Stimulated activated effector memory CD8-positive, alpha-beta T cell treated with anti-CD3 and anti-CD28 coated beads, Interleukin-12 subunit alpha, Interleukin-12 subunit beta, amount 100 ng/mL, for 72 hours (primary cell): ENCODE measurements around the gene STK32B.
"Not testable (repeated sequence)": the region's sequence is repeated elsewhere in the genome, so short reads cannot be mapped to it uniquely, and the experiment has no call there.

Source experiments
- ATAC-seq: fragments of 150-1000 bp; cut with Tn5 transposase; 2 replicates; pipeline ENCODE4 v1.10.0; 2021
- DNase-seq, 2 donors: peaks; one replicate each; pipeline ENCODE4 v3.0.0; 2021 to 2022; ENCODE audit warnings: low spot score in 2 of 2
- H3K27ac Mint-ChIP-seq: one replicate; pipeline ENCODE4 v1.8.0; 2022; ENCODE audit warnings: mild to moderate bottlenecking, mixed read lengths
- H3K36me3 Mint-ChIP-seq: one replicate; pipeline ENCODE4 v1.8.0; 2022; ENCODE audit warnings: mild to moderate bottlenecking, mixed read lengths
- H3K4me1 Mint-ChIP-seq: one replicate; pipeline ENCODE4 v1.8.0; 2022; ENCODE audit warnings: mixed read lengths
- H3K4me3 Mint-ChIP-seq: one replicate; pipeline ENCODE4 v1.8.0; 2022; ENCODE audit warnings: mild to moderate bottlenecking, mixed read lengths
- H3K9me3 Mint-ChIP-seq: one replicate; pipeline ENCODE4 v1.8.0; 2022; ENCODE audit warnings: mixed read lengths

The STK32B gene

GRCh38 chr4:5284517-5284916, 233.2 kb downstream of the STK32B start:
- Mint-ChIP-seq H3K4me3 (no peak overlapping the region), H3K27ac (no peak overlapping the region), H3K36me3 (no peaks in the 10 kb centered on the region), H3K4me1 (peaks cover 7% of the 10 kb centered on the region), H3K9me3 (no peaks in the 10 kb centered on the region)
- DNase-seq, result no peak
- ATAC-seq, result no peak

GRCh38 chr4:5292101-5292500, 240.8 kb downstream of the STK32B start:
- no peak overlapping the region for H3K4me3 Mint-ChIP-seq
- DNase-seq, result no peak
- no peak overlapping the region for H3K27ac Mint-ChIP-seq
- peaks cover 5% of the 10 kb centered on the region for H3K9me3 Mint-ChIP-seq
- no peaks in the 10 kb centered on the region for H3K36me3 Mint-ChIP-seq
- no peak for ATAC-seq
- H3K4me1 Mint-ChIP-seq, result no peaks in the 10 kb centered on the region

- not testable (repeated sequence) for ATAC-seq, H3K4me3 Mint-ChIP-seq, H3K36me3 Mint-ChIP-seq, H3K9me3 Mint-ChIP-seq, DNase-seq, H3K27ac Mint-ChIP-seq, H3K4me1 Mint-ChIP-seq
Measured at GRCh38 chr4:5298000-5298787, 246.9 kb downstream of the STK32B start.

DNA sequence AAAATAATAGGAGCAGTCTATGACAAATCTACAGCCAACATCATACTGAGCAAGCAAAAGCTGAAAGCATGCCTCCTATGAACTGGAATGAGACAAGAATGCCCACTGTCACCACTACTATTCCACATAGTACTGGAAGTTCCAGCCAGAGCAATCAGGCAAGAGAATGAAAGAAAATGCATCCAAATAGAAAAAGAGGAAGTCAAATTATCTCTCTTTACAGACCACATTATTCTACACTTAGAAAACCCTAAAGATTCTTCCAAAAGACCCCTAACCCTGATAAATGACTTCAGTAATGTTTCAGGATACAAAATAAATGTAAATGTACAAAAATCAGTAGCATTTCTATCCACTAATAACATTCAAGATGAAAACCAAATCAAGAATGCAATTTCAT, 249.0 kb downstream of the STK32B start:
- H3K4me3 Mint-ChIP-seq, result no peak overlapping the region
- peaks cover 7% of the 10 kb centered on the region for H3K9me3 Mint-ChIP-seq
- no peak for ATAC-seq

DNA sequence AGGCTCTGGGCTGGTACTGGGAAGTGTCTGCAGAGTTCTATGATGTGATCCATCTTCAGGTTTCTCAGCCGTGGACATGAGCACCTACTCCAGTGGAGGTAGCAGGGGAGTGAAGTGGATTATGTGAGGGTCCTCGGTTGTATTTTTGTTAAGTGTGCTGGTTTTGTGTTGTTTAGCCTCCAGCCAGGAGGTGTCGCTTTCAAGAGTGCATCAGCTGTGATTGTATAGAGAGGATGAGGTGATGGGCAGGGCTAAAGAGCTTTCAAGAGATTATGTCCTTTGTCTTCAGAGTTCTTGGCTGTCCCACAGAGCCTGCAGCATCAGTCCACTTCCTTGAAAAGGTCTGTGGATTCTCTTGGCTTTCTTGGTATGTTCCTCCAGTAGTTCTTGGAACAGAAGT, 256.6 kb downstream of the STK32B start:
- Mint-ChIP-seq H3K4me3 (no peak overlapping the region), H3K36me3 (no peaks in the 10 kb centered on the region), H3K9me3 (peaks cover 2% of the 10 kb centered on the region), H3K27ac (no peak overlapping the region), H3K4me1 (no peaks in the 10 kb centered on the region)
- ATAC-seq, result no peak
- DNase-seq, result no peak

More for the DNA sequence above, 249.0 kb downstream of the STK32B start:
- Mint-ChIP-seq H3K36me3 (no peaks in the 10 kb centered on the region), H3K27ac (no peak overlapping the region), H3K4me1 (no peaks in the 10 kb centered on the region)
- no peak for DNase-seq

DNA sequence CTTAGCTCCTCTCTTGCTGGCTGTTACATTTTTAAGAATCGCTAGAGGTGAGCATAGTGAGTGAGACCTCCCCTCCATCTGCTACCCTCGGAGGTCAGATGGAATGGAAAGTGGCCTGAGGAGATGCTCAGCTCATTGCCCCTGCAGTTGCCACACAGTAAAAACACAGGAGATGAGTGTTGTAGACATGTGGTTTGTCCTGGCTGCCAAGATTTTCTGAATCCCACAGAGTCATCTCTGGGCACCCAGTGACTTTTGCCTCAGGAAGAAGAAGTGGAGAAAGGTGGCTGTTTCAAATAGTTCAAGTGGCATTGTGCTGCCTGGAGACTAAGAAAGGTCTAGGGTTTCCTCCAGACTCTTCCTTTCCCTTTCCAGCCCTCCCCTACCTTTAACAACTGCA, 271.0 kb downstream of the STK32B start:
- Mint-ChIP-seq H3K36me3 (no peaks in the 10 kb centered on the region), H3K27ac (no peak overlapping the region), H3K9me3 (peaks cover 4% of the 10 kb centered on the region), H3K4me1 (no peaks in the 10 kb centered on the region), H3K4me3 (no peak overlapping the region)
- DNase-seq (no peak), ATAC-seq (no peak)

GRCh38 chr4:5330339-5330989, 279.2 kb downstream of the STK32B start:
- no peak for DNase-seq
- no peak for ATAC-seq
- Mint-ChIP-seq H3K27ac (no peak overlapping the region), H3K9me3 (peaks cover 7% of the 10 kb centered on the region), H3K4me3 (no peak overlapping the region), H3K4me1 (no peaks in the 10 kb centered on the region), H3K36me3 (no peaks in the 10 kb centered on the region)

GRCh38 chr4:5337731-5338130, 286.5 kb downstream of the STK32B start:
- H3K4me3 Mint-ChIP-seq, result no peak overlapping the region
- no peak for DNase-seq
- H3K36me3 Mint-ChIP-seq, result no peaks in the 10 kb centered on the region
- H3K27ac Mint-ChIP-seq, result no peak overlapping the region
- H3K9me3 Mint-ChIP-seq, result peaks cover 10% of the 10 kb centered on the region
- H3K4me1 Mint-ChIP-seq, result no peaks in the 10 kb centered on the region
- no peak for ATAC-seq

- Mint-ChIP-seq H3K36me3 (no peaks in the 10 kb centered on the region), H3K27ac (no peak overlapping the region), H3K9me3 (peaks cover 10% of the 10 kb centered on the region), H3K4me1 (no peaks in the 10 kb centered on the region), H3K4me3 (no peak overlapping the region)
- ATAC-seq, result no peak
- DNase-seq, result no peak
Measured at GRCh38 chr4:5338531-5338930, 287.3 kb downstream of the STK32B start.

- Mint-ChIP-seq H3K9me3 (peaks cover 7% of the 10 kb centered on the region), H3K36me3 (no peaks in the 10 kb centered on the region), H3K27ac (no peak overlapping the region), H3K4me1 (no peaks in the 10 kb centered on the region), H3K4me3 (no peak overlapping the region)
- DNase-seq (no peak), ATAC-seq (no peak)
Measured at GRCh38 chr4:5340991-5341451, 289.7 kb downstream of the STK32B start.

DNA sequence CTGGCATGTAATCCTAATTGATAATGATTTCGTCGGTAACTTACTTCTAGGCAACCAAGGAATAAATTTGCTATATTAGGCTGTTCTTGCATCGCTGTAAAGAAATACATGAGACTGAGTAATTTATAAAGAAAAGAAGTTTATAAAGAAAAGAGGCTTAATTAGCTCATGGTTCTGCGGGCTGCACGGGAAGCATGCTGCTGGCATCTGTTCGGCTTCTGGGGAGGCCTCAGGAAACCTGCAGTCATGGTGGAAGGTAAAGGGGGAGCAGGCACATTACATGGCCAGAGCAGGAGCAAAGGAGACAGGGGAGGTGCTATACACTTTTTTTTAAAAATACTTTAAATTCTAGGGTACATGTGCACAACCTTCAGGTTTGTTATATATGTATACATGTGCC, 290.2 kb downstream of the STK32B start:
- Mint-ChIP-seq H3K4me3 (no peak overlapping the region), H3K27ac (no peak overlapping the region)
- ATAC-seq, result no peak

DNA sequence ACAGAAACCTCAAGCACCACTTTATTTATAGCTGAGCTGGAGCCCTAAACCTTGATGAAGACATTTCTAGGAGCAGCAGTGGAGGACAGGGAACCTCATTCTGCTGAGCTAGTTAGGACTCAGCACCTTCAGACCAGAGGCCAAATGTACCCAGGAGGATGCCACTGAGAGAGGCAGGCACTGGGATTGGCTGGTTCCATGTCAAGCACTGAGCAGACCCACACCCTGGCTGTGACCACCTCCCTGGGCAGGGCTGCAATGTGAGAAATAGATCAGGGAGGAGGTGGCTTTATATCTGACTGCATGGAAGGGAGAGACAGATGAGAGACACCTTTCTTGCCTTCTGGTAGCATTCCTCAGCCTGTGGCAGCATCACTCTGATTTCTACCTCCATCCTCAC, 304.6 kb downstream of the STK32B start:
- no peaks in the 10 kb centered on the region for H3K4me1 Mint-ChIP-seq
- DNase-seq, result no peak
- ATAC-seq, result no peak
- no peak overlapping the region for H3K27ac Mint-ChIP-seq
- no peak overlapping the region for H3K4me3 Mint-ChIP-seq
- peaks cover 5% of the 10 kb centered on the region for H3K9me3 Mint-ChIP-seq
- no peaks in the 10 kb centered on the region for H3K36me3 Mint-ChIP-seq

More for the DNA sequence above, 290.2 kb downstream of the STK32B start:
- Mint-ChIP-seq H3K4me1 (no peaks in the 10 kb centered on the region), H3K36me3 (no peaks in the 10 kb centered on the region), H3K9me3 (peaks cover 7% of the 10 kb centered on the region)
- DNase-seq, result no peak

GRCh38 chr4:5357870-5358269, 306.6 kb downstream of the STK32B start:
- DNase-seq (no peak), ATAC-seq (no peak)
- Mint-ChIP-seq H3K4me3 (no peak overlapping the region), H3K36me3 (no peaks in the 10 kb centered on the region), H3K27ac (no peak overlapping the region), H3K4me1 (no peaks in the 10 kb centered on the region), H3K9me3 (peaks cover 5% of the 10 kb centered on the region)

DNA sequence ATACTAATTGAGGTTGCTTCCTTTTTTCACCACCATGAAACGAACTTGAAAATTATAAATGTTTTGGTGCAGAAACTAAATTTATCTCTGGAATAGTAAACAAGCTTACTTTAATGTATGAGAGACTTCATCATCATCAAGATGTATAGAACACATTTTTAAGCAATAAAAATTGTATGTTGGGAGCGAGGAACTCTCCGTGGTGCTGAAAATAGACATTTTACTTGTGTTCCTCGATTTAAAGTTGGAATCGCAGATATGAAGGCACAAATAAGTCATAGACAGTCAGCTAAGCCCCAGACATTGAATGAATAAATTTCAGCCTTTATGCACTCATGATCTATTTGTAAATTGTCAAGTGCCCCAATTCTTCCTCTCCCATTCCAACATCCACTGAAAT, 310.7 kb downstream of the STK32B start:
- no peaks in the 10 kb centered on the region for H3K36me3 Mint-ChIP-seq
- H3K4me1 Mint-ChIP-seq, result no peaks in the 10 kb centered on the region
- no peak overlapping the region for H3K4me3 Mint-ChIP-seq
- ATAC-seq, result no peak
- no peak for DNase-seq
- no peak overlapping the region for H3K27ac Mint-ChIP-seq
- H3K9me3 Mint-ChIP-seq, result peaks cover 3% of the 10 kb centered on the region

- no peak for ATAC-seq
- H3K9me3 Mint-ChIP-seq, result peaks cover 3% of the 10 kb centered on the region
- H3K4me3 Mint-ChIP-seq, result no peak overlapping the region
- no peaks in the 10 kb centered on the region for H3K4me1 Mint-ChIP-seq
- DNase-seq, result no peak
- H3K27ac Mint-ChIP-seq, result no peak overlapping the region
- no peaks in the 10 kb centered on the region for H3K36me3 Mint-ChIP-seq
Measured at GRCh38 chr4:5364406-5364805, 313.1 kb downstream of the STK32B start.
